WTC11 (cell line): ENCODE measurements around the gene LINS1.

Experiments
- CREM ChIP-seq: sonication (generic); formaldehyde crosslinking; IDR thresholded peaks from 2 replicates; pipeline ENCODE4 v1.8.1; 2022; ENCODE audit warnings: mild to moderate bottlenecking, missing genetic modification reagents, moderate library complexity
- CTCF ChIP-seq: fragments of 200-600 bp; IDR thresholded peaks from 2 replicates; pipeline ENCODE4 v1.8.0; 2022; ENCODE audit warnings: antibody characterized with exemption
- E2F1 ChIP-seq: sonication (generic); formaldehyde crosslinking; IDR thresholded peaks from 2 replicates; pipeline ENCODE4 v1.8.0; 2022; ENCODE audit warnings: mild to moderate bottlenecking, missing genetic modification reagents
- ERG ChIP-seq: fragments of 250-450 bp; sonication (Bioruptor Pico); IDR thresholded peaks from 2 replicates; pipeline ENCODE4 v1.8.0; 2021; ENCODE audit warnings: mild to moderate bottlenecking
- FOXJ3 ChIP-seq: sonication (generic); formaldehyde crosslinking; IDR thresholded peaks from 2 replicates; pipeline ENCODE4 v1.9.0; 2021; ENCODE audit warnings: missing genetic modification reagents, mild to moderate bottlenecking, borderline replicate concordance
- GABPB1 ChIP-seq: sonication (generic); formaldehyde crosslinking; IDR thresholded peaks from 2 replicates; pipeline ENCODE4 v1.8.1; 2023; ENCODE audit warnings: mild to moderate bottlenecking, missing genetic modification reagents
- IRF2 ChIP-seq: sonication (generic); formaldehyde crosslinking; IDR thresholded peaks from 2 replicates; pipeline ENCODE4 v1.8.0; 2022; ENCODE audit warnings: low read depth, missing genetic modification reagents, borderline replicate concordance
- NFATC4 ChIP-seq: fragments of 250-450 bp; sonication (Bioruptor Pico); IDR thresholded peaks from 2 replicates; pipeline ENCODE4 v1.9.0; 2021; ENCODE audit warnings: mild to moderate bottlenecking
- PREB ChIP-seq: sonication (generic); formaldehyde crosslinking; IDR thresholded peaks from 2 replicates; pipeline ENCODE4 v1.8.1; 2022; ENCODE audit warnings: mild to moderate bottlenecking, missing genetic modification reagents, moderate library complexity, borderline replicate concordance
- SP1 ChIP-seq: sonication (generic); formaldehyde crosslinking; conservative IDR thresholded peaks from 2 replicates; pipeline ENCODE4 v1.8.1; 2022; ENCODE audit warnings: missing genetic modification reagents
- TEAD4 ChIP-seq: sonication (generic); formaldehyde crosslinking; IDR thresholded peaks from 2 replicates; pipeline ENCODE4 v1.8.0; 2022; ENCODE audit warnings: mild to moderate bottlenecking, missing genetic modification reagents
- ZNF121 ChIP-seq: sonication (generic); formaldehyde crosslinking; IDR thresholded peaks from 2 replicates; pipeline ENCODE4 v1.8.0; 2023; ENCODE audit warnings: missing genetic modification reagents

- TF ChIP-seq CTCF, result no peak
- no peak for TF ChIP-seq PREB
- TF ChIP-seq E2F1 (CRISPR knock-in tag), result no peak
- TF ChIP-seq FOXJ3 (CRISPR knock-in tag), result no peak
- TF ChIP-seq CREM (CRISPR knock-in tag), result no peak
- no peak for TF ChIP-seq TEAD4
- TF ChIP-seq ZNF121 (CRISPR knock-in tag), result no peak
- no peak for TF ChIP-seq SP1 (CRISPR knock-in tag)
- no peak for TF ChIP-seq NFATC4 (CRISPR knock-in tag)
- no peak for TF ChIP-seq GABPB1 (CRISPR knock-in tag)
- TF ChIP-seq ERG (CRISPR knock-in tag), result no peak
- TF ChIP-seq IRF2 (CRISPR knock-in tag), result no peak
These were observed 12.4 kb upstream of the LINS1 start for GRCh38 chr15:100614336-100614735.
